A673 (cell line): ENCODE results near the gene F2RL2.

Experiments used
- EZH2 ChIP-seq: fragments of 200-600 bp; sonication (generic); IDR thresholded peaks from 2 replicates; pipeline ENCODE4 v1.6.1; 2017; ENCODE audit warnings: borderline replicate concordance, low read depth, mild to moderate bottlenecking, mixed read lengths, antibody characterized with exemption, low read length; ENCODE audit not compliant: poor library complexity, severe bottlenecking
- TF ChIP-seq, protein P1 (sequence below): fragments of 300-800, 200-600 bp; sonication (generic); conservative IDR thresholded peaks from 2 replicates; pipeline ENCODE4 v1.5.1; 2017; ENCODE audit warnings: low read depth, mild to moderate bottlenecking, antibody characterized with exemption, low read length, moderate library complexity, mixed read lengths

DNA sequence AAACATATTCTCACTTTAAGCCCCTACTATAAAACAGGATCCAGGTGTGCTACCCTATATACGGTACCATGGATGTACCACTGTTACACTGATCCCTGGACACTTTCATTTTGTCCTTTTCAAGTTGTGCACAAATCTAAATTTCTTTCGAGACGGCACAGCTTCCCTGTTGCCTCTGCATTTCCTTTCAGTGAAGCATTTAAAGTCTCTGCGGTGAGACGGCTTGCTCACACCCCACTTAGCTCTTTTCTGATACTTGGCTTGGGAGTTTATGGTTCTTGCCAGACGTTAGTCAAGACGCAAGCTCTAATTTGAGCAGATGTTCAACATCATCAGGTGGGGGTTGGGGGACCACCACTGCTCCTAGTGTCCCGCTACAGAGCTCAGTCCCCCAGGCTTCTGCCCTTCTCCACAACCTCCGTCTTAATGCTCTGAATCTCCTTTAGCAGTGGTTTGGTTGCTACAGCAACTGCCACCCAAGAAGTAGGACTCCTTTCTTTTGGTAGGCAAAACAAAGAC, 15.8 kb downstream of the F2RL2 start:
- no peak for TF ChIP-seq EZH2
- TF ChIP-seq, protein P1, sequence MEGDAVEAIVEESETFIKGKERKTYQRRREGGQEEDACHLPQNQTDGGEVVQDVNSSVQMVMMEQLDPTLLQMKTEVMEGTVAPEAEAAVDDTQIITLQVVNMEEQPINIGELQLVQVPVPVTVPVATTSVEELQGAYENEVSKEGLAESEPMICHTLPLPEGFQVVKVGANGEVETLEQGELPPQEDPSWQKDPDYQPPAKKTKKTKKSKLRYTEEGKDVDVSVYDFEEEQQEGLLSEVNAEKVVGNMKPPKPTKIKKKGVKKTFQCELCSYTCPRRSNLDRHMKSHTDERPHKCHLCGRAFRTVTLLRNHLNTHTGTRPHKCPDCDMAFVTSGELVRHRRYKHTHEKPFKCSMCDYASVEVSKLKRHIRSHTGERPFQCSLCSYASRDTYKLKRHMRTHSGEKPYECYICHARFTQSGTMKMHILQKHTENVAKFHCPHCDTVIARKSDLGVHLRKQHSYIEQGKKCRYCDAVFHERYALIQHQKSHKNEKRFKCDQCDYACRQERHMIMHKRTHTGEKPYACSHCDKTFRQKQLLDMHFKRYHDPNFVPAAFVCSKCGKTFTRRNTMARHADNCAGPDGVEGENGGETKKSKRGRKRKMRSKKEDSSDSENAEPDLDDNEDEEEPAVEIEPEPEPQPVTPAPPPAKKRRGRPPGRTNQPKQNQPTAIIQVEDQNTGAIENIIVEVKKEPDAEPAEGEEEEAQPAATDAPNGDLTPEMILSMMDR: no peak
